Bronchial epithelial cell (primary cell): ENCODE measurements around the gene SARDH. TPM values are rescaled to one million over a fixed set of nuclear protein-coding genes. Genes with fewer than 3 reads are reported as not detected.

Source experiments
- DNase-seq: peaks from one replicate; pipeline ENCODE4 v3.0.0-alpha.2; 2010; ENCODE audit warnings: low read depth
- FAIRE-seq: peaks from 2 replicates; lab custom pipeline; 2011; peaks lifted over from hg19 to GRCh38; lab: Jason Lieb, UNC
- H3K27me3 ChIP-seq: 2 replicates; pipeline ENCODE4 v1.5.1; 2011; ENCODE audit warnings: low read length; ENCODE audit not compliant: control insufficient read depth, insufficient read depth
- H3K36me3 ChIP-seq: 2 replicates; pipeline ENCODE4 v1.5.1; 2011; ENCODE audit warnings: low read length; ENCODE audit not compliant: control insufficient read depth, insufficient read depth
- H3K4me3 ChIP-seq: 2 replicates; pipeline ENCODE4 v1.5.1; 2011; ENCODE audit warnings: mild to moderate bottlenecking, low read depth, low read length, control low read depth
- CTCF ChIP-seq: IDR thresholded peaks from 2 replicates; pipeline ENCODE4 v1.5.1; 2011; ENCODE audit warnings: mild to moderate bottlenecking, moderate library complexity, low read length, control low read depth, inconsistent platforms; ENCODE audit not compliant: insufficient read depth, severe bottlenecking
- total RNA-seq: library from RNA; depleted of rRNA; stranded (reverse); fragments of >200 nt; gene quantifications from 2 replicates; pipeline ENCODE4 v1.2.1, GENCODE V29; 2014

Gene SARDH
- total RNA-seq, 1 donor from 2014 or later, result under 0.01 TPM

- no peak for FAIRE-seq
- H3K27me3 ChIP-seq, result no peaks in the 10 kb centered on the region
Measured at GRCh38 chr9:133666387-133666786, 71.8 kb downstream of the SARDH start.

DNA sequence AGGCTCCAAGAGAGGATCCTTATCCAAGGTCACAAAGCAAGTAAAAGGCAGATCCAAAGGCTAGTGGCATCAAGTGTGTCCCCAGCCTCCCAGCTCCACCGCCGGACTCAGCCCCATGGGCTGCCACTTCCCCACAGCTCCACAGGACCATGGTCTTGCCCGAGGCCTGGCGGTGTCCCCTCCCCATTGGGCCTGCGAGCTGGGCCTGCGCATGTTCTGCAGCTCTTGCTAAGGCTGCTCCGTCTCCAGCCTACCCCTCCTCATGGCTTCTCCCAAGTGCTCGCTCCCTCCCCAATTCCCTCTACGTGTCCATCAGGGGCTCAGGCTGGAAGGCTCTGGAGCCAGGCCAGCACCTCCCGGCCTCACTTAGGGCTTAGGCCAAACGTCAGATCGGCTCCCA lies 72.6 kb downstream of the SARDH start:
- Histone ChIP-seq H3K4me3 (no peak overlapping the region), H3K27me3 (peaks cover under 1% of the 10 kb centered on the region), H3K36me3 (no peaks in the 10 kb centered on the region)
- FAIRE-seq (no peak), DNase-seq (no peak)
- no peak for TF ChIP-seq CTCF

More at GRCh38 chr9:133666387-133666786, 71.8 kb downstream of the SARDH start:
- no peak for DNase-seq
- no peak for TF ChIP-seq CTCF
- H3K36me3 ChIP-seq, result no peaks in the 10 kb centered on the region
- H3K4me3 ChIP-seq, result no peak overlapping the region

DNA sequence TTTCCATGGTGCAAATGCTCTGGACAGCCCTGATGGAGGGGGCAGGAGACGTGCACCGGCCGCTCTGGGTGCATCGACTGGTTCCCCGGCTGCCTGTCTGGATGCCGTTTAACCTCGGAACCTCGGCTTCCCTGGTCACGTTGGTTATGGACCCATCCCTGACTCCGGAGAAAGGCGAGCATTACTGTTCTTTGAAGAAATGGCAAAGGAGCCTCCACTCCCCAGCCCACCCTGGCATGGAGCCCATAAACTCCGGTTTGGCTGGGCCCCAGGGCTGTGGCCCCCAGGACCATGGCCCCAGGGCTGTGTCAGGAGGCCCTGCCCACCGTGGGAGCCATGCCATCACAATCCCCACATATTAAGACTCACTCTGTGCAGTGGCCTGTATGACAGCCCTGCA lies 73.1 kb downstream of the SARDH start:
- FAIRE-seq, result no peak
- Histone ChIP-seq H3K27me3 (peaks cover 3% of the 10 kb centered on the region), H3K36me3 (no peaks in the 10 kb centered on the region), H3K4me3 (no peak overlapping the region)
- TF ChIP-seq CTCF, result no peak
- no peak for DNase-seq

DNA sequence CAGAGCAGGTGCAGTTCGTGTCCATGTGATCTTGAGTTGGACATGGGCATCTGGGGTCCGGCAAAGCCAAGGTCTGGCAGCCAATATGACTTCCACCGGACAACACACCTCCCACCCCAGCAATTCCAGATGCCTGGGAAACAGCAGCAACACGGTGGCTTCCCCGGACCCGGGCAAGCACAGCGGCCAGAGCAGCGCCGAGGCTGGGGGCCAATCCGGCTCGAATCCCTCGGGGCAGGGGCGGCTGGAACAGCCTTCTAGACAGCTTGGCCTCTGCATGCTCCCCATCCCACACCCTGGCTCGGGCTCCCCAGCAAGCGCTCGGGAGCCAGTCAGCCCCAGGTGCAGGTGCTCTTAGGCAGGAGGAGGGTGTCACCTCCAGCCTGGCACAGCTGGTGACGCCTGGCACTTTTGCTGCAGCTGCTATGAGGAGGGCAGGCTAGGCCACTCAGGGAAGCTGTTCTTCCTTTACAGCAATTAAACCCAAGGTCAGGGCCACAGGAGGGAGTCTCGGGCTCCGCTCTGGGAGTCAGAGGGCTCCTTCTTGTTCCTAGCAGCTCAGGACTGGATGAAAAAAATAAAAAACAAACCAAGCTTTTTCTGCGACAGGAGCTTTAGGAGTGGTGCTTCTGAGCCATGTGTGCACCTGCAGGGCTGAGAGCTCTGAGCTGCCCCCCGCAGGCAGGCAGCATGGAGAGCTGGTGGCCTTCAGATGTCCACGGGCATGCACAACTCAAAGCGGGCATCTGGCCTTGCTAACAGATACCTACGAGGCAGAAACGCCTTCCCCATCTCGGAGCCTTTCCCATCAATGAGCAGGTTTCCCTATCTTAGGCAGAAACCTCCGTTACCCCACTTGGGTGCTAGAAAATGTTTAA lies 73.7 kb downstream of the SARDH start:
- no peak for DNase-seq
- TF ChIP-seq CTCF, result no peak
- peaks cover 6% of the 10 kb centered on the region for H3K27me3 ChIP-seq
- H3K4me3 ChIP-seq, result no peak overlapping the region
- no peaks in the 10 kb centered on the region for H3K36me3 ChIP-seq
- FAIRE-seq, result peak; percentile 64

DNA sequence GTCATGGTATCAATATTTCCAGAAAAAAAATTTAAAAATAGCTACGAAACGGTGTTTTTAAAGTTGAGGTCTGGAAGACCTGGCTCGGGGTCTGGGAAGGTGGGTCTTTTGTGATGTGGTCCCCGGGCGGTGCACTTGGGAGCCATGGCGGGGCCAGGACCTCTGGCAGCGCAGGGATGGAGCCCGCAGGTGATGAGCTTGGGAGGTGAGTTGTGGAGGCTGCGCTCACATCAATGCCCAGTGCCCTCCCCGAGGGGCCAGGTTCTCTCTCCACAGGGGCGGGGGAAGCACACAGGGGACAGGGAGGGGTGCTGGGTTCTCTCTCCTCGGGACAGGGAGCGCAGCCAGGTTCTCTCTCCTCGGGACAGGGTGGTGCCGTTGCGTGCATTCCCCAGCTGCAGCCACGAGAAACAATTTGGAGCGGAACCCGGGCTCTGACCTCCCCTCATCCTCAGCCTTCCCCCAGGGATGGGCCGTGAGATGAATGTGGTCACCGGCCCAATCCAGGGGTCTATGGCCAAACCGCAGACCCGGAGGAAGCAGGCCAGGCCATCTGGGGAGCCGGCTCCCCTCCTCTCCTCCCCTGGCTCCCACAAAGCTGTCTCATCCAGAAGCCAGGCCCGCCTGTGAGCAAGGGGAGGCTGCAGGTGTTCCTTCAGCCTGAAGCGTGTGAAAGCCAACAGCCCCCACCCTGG lies 76.2 kb downstream of the SARDH start:
- no peak overlapping the region for H3K4me3 ChIP-seq
- no peak for FAIRE-seq
- H3K36me3 ChIP-seq, result no peaks in the 10 kb centered on the region
- TF ChIP-seq CTCF, result no peak
- peaks cover 15% of the 10 kb centered on the region for H3K27me3 ChIP-seq
- DNase-seq, result no peak
